Measurements from ENCODE around the gene EID2B. TPM values are rescaled to one million over a fixed set of nuclear protein-coding genes. Genes with fewer than 3 reads are reported as not detected.

Gene EID2B
- polyA plus RNA-seq, 2 of the 4 experiments (the other 2 are of a cell fraction), result 9.3 to 10.9 TPM

DNA sequence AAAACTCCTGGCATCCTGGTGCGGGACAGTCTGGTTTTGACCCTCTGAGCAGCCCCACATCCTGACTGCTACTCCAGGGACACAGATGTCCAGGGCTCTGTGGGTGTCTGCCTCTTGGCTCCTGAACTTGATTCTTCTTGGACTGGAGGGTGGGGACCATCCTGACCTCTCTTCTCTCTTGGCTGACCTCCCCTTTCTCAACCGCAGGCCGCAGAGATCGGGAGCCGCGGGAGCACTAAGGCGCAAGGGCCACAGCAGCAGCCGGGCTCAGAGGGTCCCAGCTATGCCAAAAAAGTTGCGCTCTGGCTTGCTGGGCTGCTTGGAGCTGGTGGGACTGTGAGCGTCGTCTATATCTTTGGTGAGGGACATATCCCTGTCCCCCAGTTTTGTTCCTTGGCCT, 51.0 kb downstream of the EID2B start:
- ChIA-PET CTCF (interaction anchor here (0.7 to 8.8 kb wide), 10 partner anchors 11 to 70 kb away, joined by 3 to 108 read pairs (median 6); partner anchors contain the start of genes DLL3, EID2B and PLEKHG2), POLR2A (no interaction called here)
- Histone ChIP-seq H3K27ac (peak overlapping the region; percentile 86 to 92), H3K9me3 (no peaks in the 10 kb centered on the region), H3K4me1 (peaks cover 15% of the 10 kb centered on the region), H3K4me2 (peak overlapping the region; percentile 85), H3K4me3 (peak overlapping the region; percentile 70)
- WGBS (ENCODE audit: missing lambda C conversion rate), result 83% methylated on average over 11 of the region's 11 CpGs
- DNase-seq (ENCODE audit: low read depth in 1 of 2, low spot score in 1 of 2) (no peak), FAIRE-seq (peak; percentile 28), ATAC-seq (no peak; a peak in 2 of 6 replicates)
- TF ChIP-seq HDAC2 (IDR thresholded peaks at IDR 0.05) (no peak), JUN (IDR thresholded peaks at IDR 0.05) (no peak), FOSL2 (IDR thresholded peaks at IDR 0.05) (no peak), FOSL2 (CRISPR knock-in tag; IDR thresholded peaks at IDR 0.05) (no peak)

DNA sequence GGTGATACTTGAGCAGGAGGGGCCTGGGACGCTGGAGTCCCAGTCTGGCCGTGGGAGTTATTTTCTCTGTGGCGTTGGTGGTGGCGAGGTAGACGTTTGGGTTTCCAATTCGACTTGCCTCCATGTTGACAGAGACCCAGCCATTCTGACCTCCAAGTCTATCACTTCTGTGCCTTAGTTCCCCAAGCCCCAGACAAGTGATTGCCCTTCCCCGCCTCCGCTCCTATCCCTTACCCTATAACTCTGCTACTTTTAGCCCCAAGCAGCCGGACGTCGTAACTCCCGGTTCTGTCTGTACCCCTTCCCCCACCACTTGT, 51.5 kb downstream of the EID2B start:
- DNase-seq (ENCODE audit: low read depth in 1 of 2, low spot score in 1 of 2), result no peak
- WGBS (ENCODE audit: missing lambda C conversion rate), result under 1% methylated on average over 12 of the region's 12 CpGs
- FAIRE-seq, result no peak
- Histone ChIP-seq H3K4me1 (peaks cover 15% of the 10 kb centered on the region), H3K9me3 (no peaks in the 10 kb centered on the region), H3K4me2 (peak overlapping the region; percentile 85), H3K27ac (peak overlapping the region; percentile 86 to 92), H3K4me3 (peak overlapping the region; percentile 70)
- ChIA-PET CTCF (interaction anchor here (0.7 to 8.8 kb wide), 10 partner anchors 11 to 69 kb away, joined by 3 to 108 read pairs (median 6); partner anchors contain the start of genes DLL3, EID2B and PLEKHG2), POLR2A (interaction anchor here (0.6 to 1.2 kb wide), 22 partner anchors 9 to 703 kb away, joined by 3 to 30 read pairs (median 4); partner anchors contain the start of genes EID2B, MED29, PAF1 and RPS16)
- ATAC-seq, result peak; percentile 9 to 25; a peak in 5 of 6 replicates
- TF ChIP-seq SMC3 (IDR thresholded peaks at IDR 0.05), result no peak
- no peak for TF ChIP-seq RNF2 (IDR thresholded peaks at IDR 0.05; ENCODE audit: borderline replicate concordance, low read depth)
- TF ChIP-seq ZSCAN20 (CRISPR knock-in tag; IDR thresholded peaks at IDR 0.05), result no peak
- no peak for TF ChIP-seq POLR2AphosphoS2 (conservative IDR thresholded peaks at IDR 0.05; ENCODE audit: low read length)
- TF ChIP-seq HOXB13 (CRISPR knock-in tag; IDR thresholded peaks at IDR 0.05; ENCODE audit: low read depth), result no peak
- no peak for TF ChIP-seq EHF (CRISPR knock-in tag; IDR thresholded peaks at IDR 0.05)
- TF ChIP-seq FOSL2 (IDR thresholded peaks at IDR 0.05), result no peak
- no peak for TF ChIP-seq FOSL2 (CRISPR knock-in tag; IDR thresholded peaks at IDR 0.05)
- no peak for TF ChIP-seq BHLHE40 (IDR thresholded peaks at IDR 0.05; ENCODE audit: low read depth, low read length)
- no peak for TF ChIP-seq CHD2 (IDR thresholded peaks at IDR 0.05; ENCODE audit: low read length, partially characterized antibody)
- TF ChIP-seq, protein P1, sequence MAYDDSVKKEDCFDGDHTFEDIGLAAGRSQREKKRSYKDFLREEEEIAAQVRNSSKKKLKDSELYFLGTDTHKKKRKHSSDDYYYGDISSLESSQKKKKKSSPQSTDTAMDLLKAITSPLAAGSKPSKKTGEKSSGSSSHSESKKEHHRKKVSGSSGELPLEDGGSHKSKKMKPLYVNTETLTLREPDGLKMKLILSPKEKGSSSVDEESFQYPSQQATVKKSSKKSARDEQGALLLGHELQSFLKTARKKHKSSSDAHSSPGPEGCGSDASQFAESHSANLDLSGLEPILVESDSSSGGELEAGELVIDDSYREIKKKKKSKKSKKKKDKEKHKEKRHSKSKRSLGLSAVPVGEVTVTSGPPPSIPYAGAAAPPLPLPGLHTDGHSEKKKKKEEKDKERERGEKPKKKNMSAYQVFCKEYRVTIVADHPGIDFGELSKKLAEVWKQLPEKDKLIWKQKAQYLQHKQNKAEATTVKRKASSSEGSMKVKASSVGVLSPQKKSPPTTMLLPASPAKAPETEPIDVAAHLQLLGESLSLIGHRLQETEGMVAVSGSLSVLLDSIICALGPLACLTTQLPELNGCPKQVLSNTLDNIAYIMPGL (CRISPR knock-in tag; IDR thresholded peaks at IDR 0.05; ENCODE audit: borderline replicate concordance), result no peak
- TF ChIP-seq RAD21 (conservative IDR thresholded peaks at IDR 0.05 in 1 of 2, IDR thresholded peaks at IDR 0.05 in 1 of 2), result no peak
- TF ChIP-seq, protein P2, sequence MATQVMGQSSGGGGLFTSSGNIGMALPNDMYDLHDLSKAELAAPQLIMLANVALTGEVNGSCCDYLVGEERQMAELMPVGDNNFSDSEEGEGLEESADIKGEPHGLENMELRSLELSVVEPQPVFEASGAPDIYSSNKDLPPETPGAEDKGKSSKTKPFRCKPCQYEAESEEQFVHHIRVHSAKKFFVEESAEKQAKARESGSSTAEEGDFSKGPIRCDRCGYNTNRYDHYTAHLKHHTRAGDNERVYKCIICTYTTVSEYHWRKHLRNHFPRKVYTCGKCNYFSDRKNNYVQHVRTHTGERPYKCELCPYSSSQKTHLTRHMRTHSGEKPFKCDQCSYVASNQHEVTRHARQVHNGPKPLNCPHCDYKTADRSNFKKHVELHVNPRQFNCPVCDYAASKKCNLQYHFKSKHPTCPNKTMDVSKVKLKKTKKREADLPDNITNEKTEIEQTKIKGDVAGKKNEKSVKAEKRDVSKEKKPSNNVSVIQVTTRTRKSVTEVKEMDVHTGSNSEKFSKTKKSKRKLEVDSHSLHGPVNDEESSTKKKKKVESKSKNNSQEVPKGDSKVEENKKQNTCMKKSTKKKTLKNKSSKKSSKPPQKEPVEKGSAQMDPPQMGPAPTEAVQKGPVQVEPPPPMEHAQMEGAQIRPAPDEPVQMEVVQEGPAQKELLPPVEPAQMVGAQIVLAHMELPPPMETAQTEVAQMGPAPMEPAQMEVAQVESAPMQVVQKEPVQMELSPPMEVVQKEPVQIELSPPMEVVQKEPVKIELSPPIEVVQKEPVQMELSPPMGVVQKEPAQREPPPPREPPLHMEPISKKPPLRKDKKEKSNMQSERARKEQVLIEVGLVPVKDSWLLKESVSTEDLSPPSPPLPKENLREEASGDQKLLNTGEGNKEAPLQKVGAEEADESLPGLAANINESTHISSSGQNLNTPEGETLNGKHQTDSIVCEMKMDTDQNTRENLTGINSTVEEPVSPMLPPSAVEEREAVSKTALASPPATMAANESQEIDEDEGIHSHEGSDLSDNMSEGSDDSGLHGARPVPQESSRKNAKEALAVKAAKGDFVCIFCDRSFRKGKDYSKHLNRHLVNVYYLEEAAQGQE (IDR thresholded peaks at IDR 0.05), result no peak
- TF ChIP-seq, protein P3, sequence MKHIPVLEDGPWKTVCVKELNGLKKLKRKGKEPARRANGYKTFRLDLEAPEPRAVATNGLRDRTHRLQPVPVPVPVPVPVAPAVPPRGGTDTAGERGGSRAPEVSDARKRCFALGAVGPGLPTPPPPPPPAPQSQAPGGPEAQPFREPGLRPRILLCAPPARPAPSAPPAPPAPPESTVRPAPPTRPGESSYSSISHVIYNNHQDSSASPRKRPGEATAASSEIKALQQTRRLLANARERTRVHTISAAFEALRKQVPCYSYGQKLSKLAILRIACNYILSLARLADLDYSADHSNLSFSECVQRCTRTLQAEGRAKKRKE (CRISPR knock-in tag; IDR thresholded peaks at IDR 0.05; ENCODE audit: low read depth), result no peak
- no peak for TF ChIP-seq CHD4 (IDR thresholded peaks at IDR 0.05; ENCODE audit: borderline replicate concordance)
- no peak for TF ChIP-seq JUN (IDR thresholded peaks at IDR 0.05)
- TF ChIP-seq EHMT2 (IDR thresholded peaks at IDR 0.05; ENCODE audit: low read depth), result no peak
- TF ChIP-seq HOXA7 (CRISPR knock-in tag; IDR thresholded peaks at IDR 0.05), result no peak
- TF ChIP-seq RFX5 (IDR thresholded peaks at IDR 0.05), result no peak
- TF ChIP-seq, protein P4, sequence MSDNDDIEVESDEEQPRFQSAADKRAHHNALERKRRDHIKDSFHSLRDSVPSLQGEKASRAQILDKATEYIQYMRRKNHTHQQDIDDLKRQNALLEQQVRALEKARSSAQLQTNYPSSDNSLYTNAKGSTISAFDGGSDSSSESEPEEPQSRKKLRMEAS (IDR thresholded peaks at IDR 0.05), result no peak

Other genes starting within 250 kb of the EID2B start
- gene IFNL1, start 236.4 kb downstream of the EID2B start, polyA plus RNA-seq (2011; rRNA removed), result not detected in 2 replicates
- gene IFNL1, start 236.4 kb downstream of the EID2B start, polyA plus RNA-seq (2017; fragmentation: RNase III; extraction: RNeasy Plus Mini Kit Qiagen cat#74134 plus additional on column Dnase treatment), result not detected in 3 replicates
- 1.1 and 1.6 TPM in 2 replicates for gene LRFN1, start 212.0 kb downstream of the EID2B start, polyA plus RNA-seq (2011; rRNA removed)
- gene LRFN1, start 212.0 kb downstream of the EID2B start, polyA plus RNA-seq (2017; fragmentation: RNase III; extraction: RNeasy Plus Mini Kit Qiagen cat#74134 plus additional on column Dnase treatment), result 7.9 to 9.1 TPM (median 8.7 TPM) in 3 replicates
- 0.37 TPM in 1 of 2 replicates, not detected in the other for gene GMFG, start 196.8 kb downstream of the EID2B start, polyA plus RNA-seq (2011; rRNA removed)
- 0.47 TPM in 1 of 3 replicates, not detected in the others for gene GMFG, start 196.8 kb downstream of the EID2B start, polyA plus RNA-seq (2017; fragmentation: RNase III; extraction: RNeasy Plus Mini Kit Qiagen cat#74134 plus additional on column Dnase treatment)
- 82.1 and 101 TPM in 2 replicates for gene SAMD4B, start 190.4 kb downstream of the EID2B start, polyA plus RNA-seq (2011; rRNA removed)
- gene SAMD4B, start 190.4 kb downstream of the EID2B start, polyA plus RNA-seq (2017; fragmentation: RNase III; extraction: RNeasy Plus Mini Kit Qiagen cat#74134 plus additional on column Dnase treatment), result 113 to 118 TPM (median 116 TPM) in 3 replicates
- gene PAF1, start 141.7 kb downstream of the EID2B start, polyA plus RNA-seq (2011; rRNA removed), result 73.0 and 103 TPM in 2 replicates
- 89.4 to 110 TPM (median 108 TPM) in 3 replicates for gene PAF1, start 141.7 kb downstream of the EID2B start, polyA plus RNA-seq (2017; fragmentation: RNase III; extraction: RNeasy Plus Mini Kit Qiagen cat#74134 plus additional on column Dnase treatment)
- 55.7 and 57.5 TPM in 2 replicates for gene MED29, start 141.5 kb downstream of the EID2B start, polyA plus RNA-seq (2011; rRNA removed)
- gene MED29, start 141.5 kb downstream of the EID2B start, polyA plus RNA-seq (2017; fragmentation: RNase III; extraction: RNeasy Plus Mini Kit Qiagen cat#74134 plus additional on column Dnase treatment), result 47.7 to 50.7 TPM (median 48.7 TPM) in 3 replicates
- gene ZFP36, start 126.0 kb downstream of the EID2B start, polyA plus RNA-seq (2011; rRNA removed), result 29.1 and 35.6 TPM in 2 replicates
- 16.5 to 22.1 TPM (median 18.3 TPM) in 3 replicates for gene ZFP36, start 126.0 kb downstream of the EID2B start, polyA plus RNA-seq (2017; fragmentation: RNase III; extraction: RNeasy Plus Mini Kit Qiagen cat#74134 plus additional on column Dnase treatment)
- 21.6 and 35.1 TPM in 2 replicates for gene PLEKHG2, start 120.2 kb downstream of the EID2B start, polyA plus RNA-seq (2011; rRNA removed)
- 32.2 to 41.7 TPM (median 39.1 TPM) in 3 replicates for gene PLEKHG2, start 120.2 kb downstream of the EID2B start, polyA plus RNA-seq (2017; fragmentation: RNase III; extraction: RNeasy Plus Mini Kit Qiagen cat#74134 plus additional on column Dnase treatment)
- gene RPS16, start 96.9 kb downstream of the EID2B start, polyA plus RNA-seq (2011; rRNA removed), result 4,855 and 5,722 TPM in 2 replicates
- 4,280 to 4,348 TPM (median 4,297 TPM) in 3 replicates for gene RPS16, start 96.9 kb downstream of the EID2B start, polyA plus RNA-seq (2017; fragmentation: RNase III; extraction: RNeasy Plus Mini Kit Qiagen cat#74134 plus additional on column Dnase treatment)
- 133 and 186 TPM in 2 replicates for gene SUPT5H, start 87.3 kb downstream of the EID2B start, polyA plus RNA-seq (2011; rRNA removed)
- 200 to 223 TPM (median 222 TPM) in 3 replicates for gene SUPT5H, start 87.3 kb downstream of the EID2B start, polyA plus RNA-seq (2017; fragmentation: RNase III; extraction: RNeasy Plus Mini Kit Qiagen cat#74134 plus additional on column Dnase treatment)
- gene TIMM50, start 52.0 kb downstream of the EID2B start, polyA plus RNA-seq (2011; rRNA removed), result 234 and 246 TPM in 2 replicates
- gene TIMM50, start 52.0 kb downstream of the EID2B start, polyA plus RNA-seq (2017; fragmentation: RNase III; extraction: RNeasy Plus Mini Kit Qiagen cat#74134 plus additional on column Dnase treatment), result 196 to 206 TPM (median 204 TPM) in 3 replicates
- gene DLL3, start 33.9 kb downstream of the EID2B start, polyA plus RNA-seq (2011; rRNA removed), result 6.8 and 8.3 TPM in 2 replicates
- gene DLL3, start 33.9 kb downstream of the EID2B start, polyA plus RNA-seq (2017; fragmentation: RNase III; extraction: RNeasy Plus Mini Kit Qiagen cat#74134 plus additional on column Dnase treatment), result 6.7 TPM in 3 replicates
- not detected in 2 replicates for gene SELENOV, start 17.7 kb downstream of the EID2B start, polyA plus RNA-seq (2011; rRNA removed)
- gene SELENOV, start 17.7 kb downstream of the EID2B start, polyA plus RNA-seq (2017; fragmentation: RNase III; extraction: RNeasy Plus Mini Kit Qiagen cat#74134 plus additional on column Dnase treatment), result not detected in 3 replicates
- gene EID2, start 7.3 kb upstream of the EID2B start, polyA plus RNA-seq (2011; rRNA removed), result 23.2 and 26.1 TPM in 2 replicates
- 49.2 to 53.0 TPM (median 52.9 TPM) in 3 replicates for gene EID2, start 7.3 kb upstream of the EID2B start, polyA plus RNA-seq (2017; fragmentation: RNase III; extraction: RNeasy Plus Mini Kit Qiagen cat#74134 plus additional on column Dnase treatment)
- not detected in 2 replicates for gene LGALS13, start 69.7 kb upstream of the EID2B start, polyA plus RNA-seq (2011; rRNA removed)
- not detected in 3 replicates for gene LGALS13, start 69.7 kb upstream of the EID2B start, polyA plus RNA-seq (2017; fragmentation: RNase III; extraction: RNeasy Plus Mini Kit Qiagen cat#74134 plus additional on column Dnase treatment)
- not detected in 2 replicates for gene LGALS16, start 123.1 kb upstream of the EID2B start, polyA plus RNA-seq (2011; rRNA removed)
- not detected in 3 replicates for gene LGALS16, start 123.1 kb upstream of the EID2B start, polyA plus RNA-seq (2017; fragmentation: RNase III; extraction: RNeasy Plus Mini Kit Qiagen cat#74134 plus additional on column Dnase treatment)
- gene LGALS14, start 171.6 kb upstream of the EID2B start, polyA plus RNA-seq (2011; rRNA removed), result not detected in 2 replicates
- not detected in 3 replicates for gene LGALS14, start 171.6 kb upstream of the EID2B start, polyA plus RNA-seq (2017; fragmentation: RNase III; extraction: RNeasy Plus Mini Kit Qiagen cat#74134 plus additional on column Dnase treatment)
- gene CLC, start 205.2 kb upstream of the EID2B start, polyA plus RNA-seq (2011; rRNA removed), result not detected in 2 replicates
- not detected in 3 replicates for gene CLC, start 205.2 kb upstream of the EID2B start, polyA plus RNA-seq (2017; fragmentation: RNase III; extraction: RNeasy Plus Mini Kit Qiagen cat#74134 plus additional on column Dnase treatment)
- not detected in 2 replicates for gene LEUTX, start 246.0 kb upstream of the EID2B start, polyA plus RNA-seq (2011; rRNA removed)
- gene LEUTX, start 246.0 kb upstream of the EID2B start, polyA plus RNA-seq (2017; fragmentation: RNase III; extraction: RNeasy Plus Mini Kit Qiagen cat#74134 plus additional on column Dnase treatment), result not detected in 3 replicates